ENCODE data around the gene ERI3. TPM values are rescaled to one million over a fixed set of nuclear protein-coding genes. Genes with fewer than 3 reads are reported as not detected.

ERI3 gene
- total and polyA plus RNA-seq, 2 of the 13 experiments (the other 11 are each of a cell fraction or from before 2014, with no cell fraction given): 35.6 to 35.9 TPM

DNA sequence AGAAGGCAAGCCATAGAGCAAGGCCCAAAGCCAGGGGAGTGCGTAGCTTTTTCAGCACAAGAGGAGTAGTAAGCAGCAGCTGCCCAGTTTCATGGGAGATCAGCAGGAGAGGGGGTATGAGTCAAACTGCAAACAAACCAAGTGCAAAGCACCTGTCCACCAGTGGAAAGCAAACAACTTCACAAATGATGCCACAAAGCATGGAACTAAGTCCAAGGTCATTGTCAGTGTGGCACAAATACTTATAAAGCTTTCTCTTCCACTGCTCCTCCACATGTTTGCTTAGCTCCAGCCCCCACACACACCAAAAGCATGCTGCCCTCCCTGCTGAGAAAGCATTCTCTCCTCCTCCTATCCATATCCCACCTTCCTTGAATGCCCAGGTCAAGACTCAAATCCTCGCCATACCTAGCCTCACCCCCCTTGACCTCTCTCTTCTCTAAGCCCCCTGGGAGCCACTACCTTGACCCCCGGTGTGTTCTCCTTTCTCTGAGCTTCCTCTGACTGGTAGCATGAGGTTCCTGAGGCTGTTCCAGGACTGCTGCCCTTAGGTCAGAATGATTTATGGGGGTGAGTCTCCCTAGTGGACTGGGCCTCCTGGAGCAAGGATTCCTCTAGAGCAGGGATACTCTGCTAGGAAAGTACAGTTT, 71.4 kb downstream of the ERI3 start (continued):
- TF ChIP-seq, protein P1, sequence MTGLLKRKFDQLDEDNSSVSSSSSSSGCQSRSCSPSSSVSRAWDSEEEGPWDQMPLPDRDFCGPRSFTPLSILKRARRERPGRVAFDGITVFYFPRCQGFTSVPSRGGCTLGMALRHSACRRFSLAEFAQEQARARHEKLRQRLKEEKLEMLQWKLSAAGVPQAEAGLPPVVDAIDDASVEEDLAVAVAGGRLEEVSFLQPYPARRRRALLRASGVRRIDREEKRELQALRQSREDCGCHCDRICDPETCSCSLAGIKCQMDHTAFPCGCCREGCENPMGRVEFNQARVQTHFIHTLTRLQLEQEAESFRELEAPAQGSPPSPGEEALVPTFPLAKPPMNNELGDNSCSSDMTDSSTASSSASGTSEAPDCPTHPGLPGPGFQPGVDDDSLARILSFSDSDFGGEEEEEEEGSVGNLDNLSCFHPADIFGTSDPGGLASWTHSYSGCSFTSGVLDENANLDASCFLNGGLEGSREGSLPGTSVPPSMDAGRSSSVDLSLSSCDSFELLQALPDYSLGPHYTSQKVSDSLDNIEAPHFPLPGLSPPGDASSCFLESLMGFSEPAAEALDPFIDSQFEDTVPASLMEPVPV (CRISPR knock-in tag; IDR thresholded peaks at IDR 0.05): no peak; the same call in 1 of the 2 replicates
- TF ChIP-seq ZNF251 (CRISPR knock-in tag; IDR thresholded peaks at IDR 0.05) (no peak), ATF7-NPFF (CRISPR knock-in tag; IDR thresholded peaks at IDR 0.05; ENCODE audit: low read depth) (0 out of 2 replicates have a peak, but pooled peaks have one; percentile 44), MIER2 (CRISPR knock-in tag; IDR thresholded peaks at IDR 0.05) (peak; percentile 80), SMYD3 (CRISPR knock-in tag; IDR thresholded peaks at IDR 0.05) (0 out of 2 replicates have a peak, but pooled peaks have one; percentile 81), HOXA5 (CRISPR knock-in tag; IDR thresholded peaks at IDR 0.05) (no peak), MATR3 (CRISPR knock-in tag; IDR thresholded peaks at IDR 0.05) (no peak), ZMYM2 (CRISPR knock-in tag; IDR thresholded peaks at IDR 0.05) (peak; percentile 78), ZNF567 (CRISPR knock-in tag; IDR thresholded peaks at IDR 0.05; ENCODE audit: borderline replicate concordance) (0 out of 2 replicates have a peak, but pooled peaks have one; percentile 47), ZNF264 (CRISPR knock-in tag; IDR thresholded peaks at IDR 0.05) (peak; percentile 88), ZKSCAN5 (CRISPR knock-in tag; IDR thresholded peaks at IDR 0.05) (no peak), XBP1 (CRISPR knock-in tag; IDR thresholded peaks at IDR 0.05) (no peak), ZNF543 (CRISPR knock-in tag; IDR thresholded peaks at IDR 0.05) (no peak), ARNT2 (CRISPR knock-in tag; IDR thresholded peaks at IDR 0.05; ENCODE audit: low read depth) (0 out of 2 replicates have a peak, but pooled peaks have one; percentile 60), GATAD1 (CRISPR knock-in tag; IDR thresholded peaks at IDR 0.05) (peak; percentile 57), MTA3 (CRISPR knock-in tag; IDR thresholded peaks at IDR 0.05) (no peak), PHF8 (CRISPR knock-in tag; IDR thresholded peaks at IDR 0.05) (0 out of 2 replicates have a peak, but pooled peaks have one; percentile 21), EHMT2 (IDR thresholded peaks at IDR 0.05; ENCODE audit: borderline replicate concordance, low read depth, low read length) (peak; percentile 40; the same call in 1 of the 2 replicates), ZNF431 (CRISPR knock-in tag; IDR thresholded peaks at IDR 0.05; ENCODE audit: borderline replicate concordance, low read depth) (peak; percentile 35; the same call in 1 of the 2 replicates)
- TF ChIP-seq, protein P2, sequence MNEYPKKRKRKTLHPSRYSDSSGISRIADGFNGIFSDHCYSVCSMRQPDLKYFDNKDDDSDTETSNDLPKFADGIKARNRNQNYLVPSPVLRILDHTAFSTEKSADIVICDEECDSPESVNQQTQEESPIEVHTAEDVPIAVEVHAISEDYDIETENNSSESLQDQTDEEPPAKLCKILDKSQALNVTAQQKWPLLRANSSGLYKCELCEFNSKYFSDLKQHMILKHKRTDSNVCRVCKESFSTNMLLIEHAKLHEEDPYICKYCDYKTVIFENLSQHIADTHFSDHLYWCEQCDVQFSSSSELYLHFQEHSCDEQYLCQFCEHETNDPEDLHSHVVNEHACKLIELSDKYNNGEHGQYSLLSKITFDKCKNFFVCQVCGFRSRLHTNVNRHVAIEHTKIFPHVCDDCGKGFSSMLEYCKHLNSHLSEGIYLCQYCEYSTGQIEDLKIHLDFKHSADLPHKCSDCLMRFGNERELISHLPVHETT (CRISPR knock-in tag; conservative IDR thresholded peaks at IDR 0.05): 0 out of 2 replicates have a peak, but pooled peaks have one; percentile 21
- TF ChIP-seq, protein P3, sequence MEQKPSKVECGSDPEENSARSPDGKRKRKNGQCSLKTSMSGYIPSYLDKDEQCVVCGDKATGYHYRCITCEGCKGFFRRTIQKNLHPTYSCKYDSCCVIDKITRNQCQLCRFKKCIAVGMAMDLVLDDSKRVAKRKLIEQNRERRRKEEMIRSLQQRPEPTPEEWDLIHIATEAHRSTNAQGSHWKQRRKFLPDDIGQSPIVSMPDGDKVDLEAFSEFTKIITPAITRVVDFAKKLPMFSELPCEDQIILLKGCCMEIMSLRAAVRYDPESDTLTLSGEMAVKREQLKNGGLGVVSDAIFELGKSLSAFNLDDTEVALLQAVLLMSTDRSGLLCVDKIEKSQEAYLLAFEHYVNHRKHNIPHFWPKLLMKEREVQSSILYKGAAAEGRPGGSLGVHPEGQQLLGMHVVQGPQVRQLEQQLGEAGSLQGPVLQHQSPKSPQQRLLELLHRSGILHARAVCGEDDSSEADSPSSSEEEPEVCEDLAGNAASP (CRISPR knock-in tag; IDR thresholded peaks at IDR 0.05; ENCODE audit: borderline replicate concordance): peak; percentile 84; the same call in 1 of the 2 replicates
- TF ChIP-seq, protein P4, sequence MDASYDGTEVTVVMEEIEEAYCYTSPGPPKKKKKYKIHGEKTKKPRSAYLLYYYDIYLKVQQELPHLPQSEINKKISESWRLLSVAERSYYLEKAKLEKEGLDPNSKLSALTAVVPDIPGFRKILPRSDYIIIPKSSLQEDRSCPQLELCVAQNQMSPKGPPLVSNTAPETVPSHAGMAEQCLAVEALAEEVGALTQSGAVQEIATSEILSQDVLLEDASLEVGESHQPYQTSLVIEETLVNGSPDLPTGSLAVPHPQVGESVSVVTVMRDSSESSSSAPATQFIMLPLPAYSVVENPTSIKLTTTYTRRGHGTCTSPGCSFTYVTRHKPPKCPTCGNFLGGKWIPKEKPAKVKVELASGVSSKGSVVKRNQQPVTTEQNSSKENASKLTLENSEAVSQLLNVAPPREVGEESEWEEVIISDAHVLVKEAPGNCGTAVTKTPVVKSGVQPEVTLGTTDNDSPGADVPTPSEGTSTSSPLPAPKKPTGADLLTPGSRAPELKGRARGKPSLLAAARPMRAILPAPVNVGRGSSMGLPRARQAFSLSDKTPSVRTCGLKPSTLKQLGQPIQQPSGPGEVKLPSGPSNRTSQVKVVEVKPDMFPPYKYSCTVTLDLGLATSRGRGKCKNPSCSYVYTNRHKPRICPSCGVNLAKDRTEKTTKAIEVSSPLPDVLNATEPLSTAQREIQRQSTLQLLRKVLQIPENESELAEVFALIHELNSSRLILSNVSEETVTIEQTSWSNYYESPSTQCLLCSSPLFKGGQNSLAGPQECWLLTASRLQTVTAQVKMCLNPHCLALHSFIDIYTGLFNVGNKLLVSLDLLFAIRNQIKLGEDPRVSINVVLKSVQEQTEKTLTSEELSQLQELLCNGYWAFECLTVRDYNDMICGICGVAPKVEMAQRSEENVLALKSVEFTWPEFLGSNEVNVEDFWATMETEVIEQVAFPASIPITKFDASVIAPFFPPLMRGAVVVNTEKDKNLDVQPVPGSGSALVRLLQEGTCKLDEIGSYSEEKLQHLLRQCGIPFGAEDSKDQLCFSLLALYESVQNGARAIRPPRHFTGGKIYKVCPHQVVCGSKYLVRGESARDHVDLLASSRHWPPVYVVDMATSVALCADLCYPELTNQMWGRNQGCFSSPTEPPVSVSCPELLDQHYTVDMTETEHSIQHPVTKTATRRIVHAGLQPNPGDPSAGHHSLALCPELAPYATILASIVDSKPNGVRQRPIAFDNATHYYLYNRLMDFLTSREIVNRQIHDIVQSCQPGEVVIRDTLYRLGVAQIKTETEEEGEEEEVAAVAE (CRISPR knock-in tag; IDR thresholded peaks at IDR 0.05; ENCODE audit: borderline replicate concordance): peak; percentile 71; the same call in 1 of the 2 replicates
